Measurements from ENCODE around the gene WASF1.
"Not testable (repeated sequence)": the region's sequence is repeated elsewhere in the genome, so short reads cannot be mapped to it uniquely, and the experiment has no call there.

The WASF1 gene

DNA sequence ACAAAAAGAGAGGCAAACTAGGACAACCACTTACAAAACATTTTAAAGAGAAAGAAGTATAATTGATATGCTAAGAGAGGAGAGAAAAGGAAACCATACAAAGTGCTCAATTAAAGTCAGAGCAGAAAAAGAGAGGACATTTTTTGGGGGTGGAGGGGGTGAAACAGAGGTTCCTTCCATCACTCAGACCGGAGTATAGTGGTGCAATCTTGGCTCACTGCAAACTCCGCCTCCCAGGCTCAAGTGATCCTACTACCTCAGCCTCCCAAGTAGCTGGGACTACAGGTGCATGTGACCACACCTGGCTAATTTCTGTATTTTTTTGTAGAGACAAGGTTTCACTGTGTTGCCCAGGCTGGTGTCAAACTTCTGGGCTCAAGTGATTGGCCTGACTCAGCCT lies 9.4 kb downstream of the WASF1 start:
- DNase-seq: no peak

DNA sequence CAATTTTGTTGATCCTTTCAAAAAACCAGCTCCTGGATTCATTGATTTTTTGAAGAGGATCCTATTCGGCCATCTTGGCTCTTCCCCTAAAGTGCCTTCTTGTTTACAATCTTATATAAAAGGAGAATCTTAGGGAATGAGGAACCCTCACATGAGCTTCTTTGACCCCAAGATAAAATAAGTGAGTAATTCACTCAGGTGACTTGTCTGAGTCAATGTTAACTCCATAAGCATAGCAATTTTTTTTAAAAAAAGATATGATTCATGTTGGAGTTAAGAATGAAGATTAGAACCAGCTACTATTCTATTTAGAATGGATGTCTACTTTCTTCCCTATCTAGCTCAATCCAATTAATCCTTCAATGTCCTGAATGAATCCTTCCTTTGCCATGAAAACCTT lies 21.0 kb downstream of the WASF1 start:
- no peak for DNase-seq

DNA sequence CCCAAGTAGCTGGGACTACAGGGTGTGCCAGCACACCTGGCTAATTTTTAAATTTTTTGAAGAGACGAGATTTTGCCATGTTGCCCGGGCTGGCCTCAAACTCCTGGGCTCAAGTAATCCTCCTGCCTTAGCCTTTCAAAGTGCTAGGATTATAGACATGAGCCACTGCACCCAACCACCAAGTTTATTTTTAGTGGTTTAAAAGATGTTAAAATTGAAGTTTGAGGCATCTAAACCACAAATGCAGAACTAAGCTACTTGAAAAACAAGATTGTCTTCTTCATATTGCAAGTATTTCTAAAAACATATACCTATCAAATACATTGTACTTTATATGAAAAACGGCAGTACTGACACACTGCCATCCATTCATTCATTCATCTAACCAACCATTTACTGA lies 31.6 kb downstream of the WASF1 start:
- DNase-seq: no peak

DNA sequence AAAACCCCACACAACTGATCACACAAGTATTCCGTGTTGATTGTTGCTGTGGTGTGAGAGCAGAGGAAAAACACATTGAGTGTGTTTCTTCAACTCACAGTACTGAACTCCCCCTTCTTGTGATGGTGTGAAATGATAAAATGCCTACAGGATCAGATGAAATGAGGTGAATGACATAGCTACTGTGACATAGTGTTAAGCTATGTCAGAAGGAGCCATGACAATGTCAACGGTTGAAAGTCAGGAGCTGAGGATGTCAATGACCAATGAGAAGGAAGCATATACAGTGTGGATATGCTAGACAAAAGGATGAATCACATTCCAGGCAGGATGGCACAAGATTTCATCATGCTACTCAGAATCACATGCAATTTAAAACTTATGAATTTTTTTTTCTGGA lies 38.8 kb downstream of the WASF1 start:
- no peak for DNase-seq

DNA sequence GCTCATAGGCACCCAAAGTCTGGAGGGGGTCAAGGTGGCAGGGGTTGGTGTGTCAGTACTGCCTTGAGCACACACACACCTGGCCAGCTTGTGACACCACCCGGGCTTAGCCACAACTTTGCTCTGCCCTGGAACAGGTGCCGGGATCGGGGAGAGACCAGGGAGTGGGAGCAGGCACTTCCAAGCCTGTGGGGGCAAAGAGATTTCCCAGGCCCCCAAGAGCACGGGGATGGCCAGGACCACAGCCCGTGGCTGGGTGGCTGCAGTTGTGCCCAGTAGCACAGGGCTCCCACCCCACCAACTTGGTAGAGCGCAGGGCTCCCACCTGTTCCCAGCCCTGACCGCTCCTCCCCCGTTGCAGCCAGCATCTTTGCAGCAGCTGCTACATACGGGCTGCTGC lies 40.4 kb downstream of the WASF1 start:
- no peak for DNase-seq

DNA sequence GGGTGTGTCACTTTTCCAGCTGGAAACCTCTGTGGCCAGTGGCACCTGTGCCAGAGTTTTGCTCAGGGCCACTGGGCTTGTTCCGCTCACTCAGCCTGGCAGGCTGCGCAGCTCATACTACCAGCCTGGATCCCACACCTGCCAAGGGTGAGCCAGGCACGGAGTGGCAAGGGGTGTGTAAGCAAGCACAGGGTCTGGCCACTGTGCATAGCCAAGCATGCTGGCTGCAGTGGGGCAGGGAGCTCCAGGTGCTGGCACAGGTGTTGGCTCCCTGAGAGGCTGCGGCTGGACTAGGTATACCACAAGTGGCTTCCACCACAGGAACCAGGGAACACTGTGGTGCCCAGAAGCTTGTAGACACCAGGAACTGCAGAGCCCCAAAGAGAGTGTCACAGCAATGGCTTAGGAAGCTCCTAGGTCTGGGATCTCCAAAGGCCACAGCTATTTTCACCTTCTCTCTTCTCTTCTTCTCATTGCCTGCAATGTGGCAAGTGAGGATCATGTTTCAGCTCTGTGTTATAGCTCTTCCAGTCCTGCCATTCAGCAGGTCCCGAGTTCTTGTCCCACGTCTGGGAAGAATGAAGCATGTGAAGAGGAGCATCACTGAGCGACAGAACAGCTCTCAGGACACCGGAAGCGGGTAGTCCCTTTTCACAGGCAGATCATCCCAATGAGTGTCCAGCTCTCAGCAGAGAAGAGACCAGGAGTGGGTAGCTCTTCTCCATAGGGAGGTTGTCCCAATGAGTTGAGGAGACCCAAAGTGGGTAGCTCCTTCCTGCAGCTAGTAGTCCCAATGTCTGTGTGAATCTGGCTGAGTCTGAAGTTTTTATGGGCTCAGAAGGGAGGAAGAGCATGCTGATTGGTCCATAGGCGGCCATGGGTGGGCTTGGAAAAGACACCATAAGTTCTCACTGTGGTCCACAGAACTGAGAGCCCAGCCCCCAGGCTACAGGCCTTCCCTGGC lies 41.3 kb downstream of the WASF1 start:
- DNase-seq: no peak

DNA sequence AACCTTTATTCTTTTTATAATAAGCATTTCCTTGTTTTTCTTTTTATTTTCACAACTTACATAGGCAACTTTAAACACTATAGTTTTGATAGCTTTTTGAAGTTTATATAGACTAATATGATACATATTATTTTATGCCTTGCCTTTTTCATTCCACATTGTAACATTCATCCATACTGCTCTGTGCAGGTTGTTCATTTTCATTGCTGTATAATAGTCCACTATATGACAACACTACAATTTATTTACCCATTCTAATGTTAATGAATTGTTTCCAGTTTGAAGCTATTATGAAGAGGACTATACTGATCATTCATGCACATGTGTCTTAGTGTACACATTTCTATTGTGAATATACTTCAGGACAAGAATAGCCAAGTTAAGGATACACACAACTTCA lies 49.1 kb downstream of the WASF1 start:
- DNase-seq: no peak

DNA sequence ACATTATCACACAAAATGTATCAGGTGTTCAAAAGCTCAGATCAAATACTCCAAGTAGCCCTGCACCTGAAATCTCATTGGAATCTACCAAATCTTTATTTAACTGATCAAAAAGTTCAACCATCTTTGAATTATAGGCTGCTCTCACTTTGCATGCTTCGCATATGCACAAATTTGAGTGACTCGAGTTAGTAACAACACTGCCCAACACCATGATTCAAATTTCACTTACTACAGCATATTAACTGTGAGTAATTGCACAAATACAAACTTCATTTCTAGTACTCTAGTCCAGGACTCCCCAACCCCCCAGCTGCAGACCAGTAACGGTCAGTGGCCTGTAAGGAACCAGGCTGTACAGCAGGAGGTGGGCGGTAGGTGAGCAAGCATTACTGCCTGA lies 51.1 kb downstream of the WASF1 start:
- DNase-seq: no peak

DNA sequence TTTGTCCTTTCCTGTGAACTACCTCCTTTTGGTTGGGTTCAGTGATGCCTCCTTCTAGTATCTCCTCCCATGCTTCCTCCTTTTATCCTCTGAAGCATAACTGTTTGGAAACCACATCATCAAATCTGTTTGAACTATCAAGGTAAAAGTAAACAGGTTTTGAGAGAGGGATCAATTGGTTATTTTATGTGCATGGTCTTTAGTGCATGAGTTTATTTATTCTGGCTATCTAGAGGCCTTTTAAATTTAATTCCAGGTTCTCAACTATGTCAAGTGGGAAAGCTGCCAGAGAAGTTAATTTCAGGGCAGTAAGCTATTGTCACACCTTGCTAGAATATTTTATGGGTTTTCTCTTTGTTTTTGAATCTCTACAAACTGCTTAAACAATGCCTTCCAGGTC lies 54.1 kb downstream of the WASF1 start:
- DNase-seq: no peak

DNA sequence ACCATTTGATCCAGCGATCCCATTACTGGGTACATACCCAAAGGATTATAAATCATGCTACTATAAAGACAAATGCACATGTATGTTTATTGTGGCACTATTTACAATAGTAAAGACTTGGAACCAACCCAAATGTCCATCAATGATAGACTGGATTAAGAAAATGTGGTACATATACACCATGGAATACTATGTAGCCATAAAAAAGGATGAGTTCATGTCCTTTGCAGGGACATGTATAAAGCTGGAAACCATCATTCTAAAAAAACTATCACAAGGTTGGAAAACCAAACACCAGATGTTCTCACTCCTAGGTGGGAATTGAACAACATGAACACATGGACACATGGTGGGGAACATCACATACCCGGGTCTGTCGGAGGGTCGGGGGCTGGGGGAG lies 57.8 kb downstream of the WASF1 start:
- not testable (repeated sequence) for DNase-seq

DNA sequence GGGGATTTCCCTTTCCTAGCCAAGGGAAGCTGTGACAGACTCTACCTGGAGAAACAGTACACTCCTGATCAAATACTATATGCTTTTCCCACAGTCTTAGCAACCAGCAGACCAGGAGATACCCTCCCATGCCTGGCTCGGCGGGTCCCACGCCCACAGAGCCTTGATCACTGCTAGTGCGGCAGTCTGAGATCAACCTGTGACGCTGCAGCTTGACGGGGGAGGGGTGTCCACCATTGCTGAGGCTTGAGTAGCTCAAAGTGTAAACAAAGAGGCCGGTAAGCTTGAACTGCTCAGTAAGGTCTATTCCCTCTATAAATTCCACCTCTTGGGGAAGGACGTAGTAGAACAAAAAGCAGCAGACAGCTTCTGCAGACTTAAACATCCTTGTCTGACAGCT lies 63.2 kb downstream of the WASF1 start:
- DNase-seq: no peak

DNA sequence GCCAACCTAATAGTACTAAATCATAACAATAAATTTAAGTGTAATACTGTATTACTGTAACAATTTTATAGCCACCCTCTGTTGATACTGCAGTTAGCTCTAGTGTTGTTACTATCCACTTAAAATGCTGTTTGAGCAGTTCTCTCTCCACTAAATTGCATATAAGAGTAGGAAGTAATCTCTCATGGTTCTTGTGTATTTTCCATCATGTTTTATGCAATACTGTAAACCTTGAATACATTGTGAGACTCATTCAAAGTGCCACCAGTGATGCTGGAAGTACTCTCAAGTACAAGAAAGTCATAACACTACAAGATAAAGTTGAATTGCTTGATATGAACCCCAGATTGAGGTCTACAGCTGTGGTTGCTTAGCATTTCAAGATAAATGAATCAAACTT lies 65.5 kb downstream of the WASF1 start:
- no peak for DNase-seq

DNA sequence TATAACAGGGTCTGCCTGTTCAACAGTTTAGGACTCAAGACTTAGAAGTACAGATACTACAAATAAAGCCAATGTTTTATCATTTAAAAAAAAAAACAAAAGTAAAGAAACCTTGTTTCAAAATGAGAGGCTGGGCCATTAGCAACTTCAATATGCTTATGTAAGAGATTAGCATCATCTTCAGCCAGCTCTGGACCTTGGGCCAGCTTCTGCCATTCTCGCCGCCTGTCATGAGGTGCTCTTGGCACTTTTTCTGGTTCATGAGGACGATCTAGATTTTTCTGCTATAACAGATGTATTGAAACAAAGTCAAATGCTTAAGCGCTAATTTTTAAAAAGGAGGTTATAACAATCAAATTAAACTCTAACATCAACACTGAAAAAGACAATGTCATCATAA lies 74.2 kb downstream of the WASF1 start:
- DNase-seq: no peak

DNA sequence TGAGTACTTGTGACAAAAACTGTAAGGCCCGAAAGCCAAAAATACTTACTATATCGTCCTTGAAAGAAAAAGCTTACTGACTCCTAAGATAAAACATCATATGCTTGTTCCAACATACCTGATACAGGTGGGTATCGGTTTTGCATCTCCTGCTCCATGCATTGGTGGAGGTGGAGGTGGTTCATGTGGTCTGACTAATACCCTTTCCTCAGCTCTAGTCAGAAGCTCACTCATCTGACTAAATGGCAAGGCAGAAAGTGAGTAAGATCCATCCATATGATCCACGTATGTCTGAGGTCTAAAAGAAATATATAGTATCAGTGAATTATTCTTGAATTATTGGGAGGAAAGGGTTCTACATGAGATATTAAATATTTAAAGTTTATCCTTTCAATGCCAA lies 76.2 kb downstream of the WASF1 start:
- DNase-seq: no peak

DNA sequence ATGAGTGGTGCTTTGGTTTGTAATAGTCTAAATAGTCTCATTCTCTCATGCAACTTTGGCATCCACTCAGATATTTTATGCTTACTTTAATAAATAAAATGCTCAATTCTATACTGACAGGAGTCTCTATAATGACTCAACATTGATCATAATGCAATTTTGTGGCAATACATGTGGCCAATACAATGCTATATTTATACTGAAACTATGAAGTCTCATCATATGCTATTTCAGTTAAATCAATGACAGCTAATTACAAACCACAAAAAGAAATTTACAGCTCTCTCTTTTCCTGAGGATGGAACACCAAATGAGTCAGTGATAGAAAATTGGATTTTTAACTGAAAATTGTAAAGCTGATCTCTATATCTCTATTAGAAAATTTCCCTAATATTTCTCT lies 77.1 kb downstream of the WASF1 start:
- DNase-seq: no peak

DNA sequence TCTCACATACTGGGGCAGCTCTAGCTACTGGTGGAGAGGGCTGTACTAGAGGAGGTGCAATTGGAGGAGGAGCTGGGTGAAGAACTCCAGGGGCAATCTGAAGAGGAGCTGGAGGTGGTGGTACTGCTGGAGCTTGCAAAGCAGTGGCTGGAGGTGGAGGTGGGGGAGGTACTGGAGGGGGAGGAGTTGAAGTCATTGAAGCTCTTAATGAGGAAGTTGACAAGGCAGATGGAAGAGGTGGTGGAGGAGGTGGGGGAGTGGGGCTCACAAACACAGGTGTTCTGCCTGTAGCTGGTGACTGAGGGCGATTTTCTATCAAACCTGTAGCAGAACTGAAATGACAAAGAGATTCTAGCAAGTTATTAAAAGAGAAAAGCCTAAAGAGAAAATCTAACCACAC lies 77.6 kb downstream of the WASF1 start:
- no peak for DNase-seq

DNA sequence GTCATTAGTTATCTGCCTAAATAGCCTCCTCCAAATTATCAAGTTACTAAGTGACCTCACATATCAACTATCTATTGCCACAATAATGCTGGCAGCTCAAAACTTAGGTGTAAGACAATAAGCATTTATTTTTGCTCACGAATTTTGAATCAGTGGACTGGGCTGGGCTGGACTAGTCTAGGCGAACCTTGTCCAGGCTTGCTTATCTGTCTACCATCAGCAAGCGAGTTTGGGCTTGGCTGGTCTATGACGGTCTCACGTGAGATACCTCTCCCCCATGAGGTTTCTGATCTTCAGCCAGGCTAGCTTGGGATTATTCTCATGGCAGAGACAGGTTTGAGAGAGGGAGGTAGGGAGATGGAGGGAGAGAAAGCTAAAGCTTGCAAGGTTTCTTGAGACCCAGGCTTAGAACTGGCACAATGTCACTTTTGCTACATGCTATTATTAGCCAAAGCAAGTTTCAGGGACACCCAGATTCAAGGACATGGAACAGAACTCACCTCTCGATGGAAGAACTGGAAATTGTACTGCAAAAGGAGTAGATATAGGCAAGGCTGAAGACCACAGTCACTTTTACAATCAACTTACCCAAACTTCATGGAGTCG lies 80.9 kb downstream of the WASF1 start:
- no peak for DNase-seq

DNA sequence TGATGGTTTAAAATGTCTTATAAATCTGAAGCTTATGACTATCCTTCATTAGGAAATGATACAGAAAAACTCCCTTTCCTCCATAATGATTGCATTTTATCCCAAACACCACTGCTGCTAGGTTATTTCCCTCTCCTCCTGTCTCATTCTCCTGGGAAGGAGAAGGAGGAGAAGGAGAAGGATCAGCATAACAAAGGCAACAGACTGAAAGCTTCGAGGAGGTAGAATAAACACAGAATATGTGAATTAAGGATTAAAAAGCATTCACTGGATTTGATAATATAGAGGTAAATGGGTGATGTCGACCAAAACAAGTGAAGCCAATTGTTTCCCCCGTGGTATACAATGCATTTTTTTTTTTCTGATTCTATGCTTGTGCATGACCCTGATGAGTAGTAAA lies 82.0 kb downstream of the WASF1 start:
- no peak for DNase-seq

DNA sequence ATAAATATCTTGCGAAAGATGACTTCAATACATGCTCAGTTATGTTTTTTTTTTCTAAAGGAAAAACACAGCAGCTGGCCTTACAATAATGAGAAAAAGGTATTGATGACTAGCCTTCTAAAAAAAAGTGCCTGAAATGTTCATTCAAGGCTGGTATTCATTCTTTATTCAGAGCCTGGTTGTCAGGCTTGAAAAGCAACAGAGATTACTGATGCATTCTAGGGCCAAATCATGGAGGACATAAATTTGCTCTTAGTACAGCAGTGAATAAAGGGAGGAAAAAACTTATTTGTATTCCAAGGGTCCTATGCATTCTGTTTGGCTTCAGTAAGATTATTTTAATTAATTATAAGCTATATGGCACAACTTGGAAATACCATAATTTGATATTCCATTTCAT lies 83.5 kb downstream of the WASF1 start:
- no peak for DNase-seq

DNA sequence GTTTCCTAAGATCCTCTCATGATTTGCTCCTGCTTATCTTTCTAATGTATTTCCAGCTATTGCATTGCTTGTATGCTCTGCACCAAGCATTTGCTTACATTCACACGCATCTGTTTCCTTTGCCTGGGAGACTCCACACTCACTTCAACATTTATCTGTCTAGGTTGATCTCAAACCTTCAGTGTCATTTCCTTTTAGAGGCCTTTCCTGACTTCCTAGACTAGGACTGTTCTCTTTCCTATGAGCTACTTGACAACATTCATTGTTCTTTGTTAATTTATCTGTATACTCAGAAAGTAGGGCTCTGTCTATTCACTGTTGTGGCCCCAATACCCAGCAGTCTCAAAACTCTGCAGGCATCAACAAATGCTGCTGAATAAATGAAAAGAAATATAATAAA lies 84.4 kb downstream of the WASF1 start:
- no peak for DNase-seq

DNA sequence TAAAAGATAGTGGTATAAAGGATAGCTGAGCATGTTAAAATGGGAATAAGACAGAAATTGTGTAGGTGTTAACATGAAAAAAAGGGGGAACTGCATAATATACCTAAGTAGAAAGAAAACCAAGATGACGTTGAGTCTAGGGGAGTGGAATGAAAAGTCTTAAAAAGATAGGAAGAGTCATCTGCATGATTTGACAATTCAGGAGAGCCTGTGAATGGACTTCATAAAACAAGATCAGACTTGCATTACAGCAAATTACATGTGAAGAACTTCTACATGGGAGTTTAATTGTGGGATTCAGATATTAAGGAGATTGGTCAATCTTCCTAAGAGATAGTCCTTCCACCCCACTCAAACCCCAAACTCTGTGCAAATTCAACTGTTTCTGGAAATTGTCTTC lies 85.5 kb downstream of the WASF1 start:
- no peak for DNase-seq

DNA sequence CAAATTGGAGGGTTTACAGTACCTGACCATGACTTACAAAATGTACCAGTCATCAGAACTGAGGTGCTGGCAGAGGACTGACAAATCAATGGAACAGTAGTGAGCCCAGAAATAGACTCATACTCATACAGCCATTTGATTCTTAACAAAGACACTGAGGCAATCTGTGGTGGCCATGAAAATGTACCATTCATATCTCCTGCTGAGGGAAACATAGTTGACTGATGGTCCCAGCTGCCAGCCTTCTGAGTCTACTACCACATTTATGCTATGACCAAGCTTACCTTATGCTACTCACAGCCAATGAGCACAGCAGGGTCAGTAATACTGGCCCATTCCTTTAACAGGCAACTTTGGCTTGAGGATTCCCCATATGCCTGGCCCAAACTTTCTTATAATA lies 88.6 kb downstream of the WASF1 start:
- no peak for DNase-seq

DNA sequence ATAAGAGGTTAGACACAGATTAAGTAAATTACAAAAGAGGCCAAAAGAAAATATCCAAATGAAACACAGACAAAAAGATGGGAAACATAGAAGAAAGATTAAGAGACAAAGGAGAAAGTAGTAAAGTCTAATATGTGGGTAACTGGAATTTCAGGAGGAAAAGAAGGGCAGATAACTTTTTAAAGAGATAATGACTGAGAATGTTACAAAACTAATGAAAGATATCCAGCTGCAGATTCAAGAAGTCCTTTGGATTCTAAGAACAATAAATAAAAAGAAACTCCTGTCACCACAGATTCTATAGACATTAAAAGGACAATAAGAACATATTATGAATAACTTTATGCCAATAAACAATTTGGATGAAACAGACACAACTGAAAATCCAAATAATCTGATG lies 90.1 kb downstream of the WASF1 start:
- no peak for DNase-seq

DNA sequence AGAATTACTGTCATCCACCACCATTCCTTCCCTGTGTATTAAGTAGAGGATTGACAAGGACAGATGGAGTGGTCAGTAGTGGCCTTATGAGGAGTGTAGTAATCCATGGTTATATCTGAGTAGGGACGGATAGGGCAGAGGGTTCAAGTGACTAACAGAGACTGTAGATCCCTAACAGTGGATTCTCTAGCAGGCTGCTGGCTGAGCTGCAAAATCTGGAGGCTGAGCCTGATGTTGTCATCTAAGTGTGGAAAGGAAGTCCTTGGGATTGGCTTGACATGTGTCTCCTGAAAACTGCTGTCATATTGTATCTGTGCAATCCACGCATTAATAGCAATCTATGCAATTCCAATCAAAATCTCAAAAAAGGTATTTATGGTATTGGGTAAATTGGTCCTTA lies 94.2 kb downstream of the WASF1 start:
- DNase-seq: no peak
